T-cell (primary cell): ENCODE results near the gene C17orf100. TPM values are rescaled to one million over a fixed set of nuclear protein-coding genes. Genes with fewer than 3 reads are reported as not detected.
A peak's percentile ranks its signal among the peaks of the same experiment; 100 is the strongest.

Source experiments
- ATAC-seq, 4 experiments: fragments of 200-7000 bp in 3 of 4; fragments of 150-1000 bp in 1 of 4; cut with Tn5 transposase; replicated peaks in 1 of 4; 1 replicate in 3 of 4; 2 replicates in 1 of 4; pipeline ENCODE4 v1.10.0; 2021; ENCODE audit warnings: moderate library complexity in 3 of 4, mild to moderate bottlenecking in 2 of 4, moderate number of reproducible peaks in 1 of 4
- CTCF ChIA-PET, 2 donors: fragments of 300-600 bp; sonication (Branson Sonifier 250); formaldehyde crosslinking; loops; one replicate each; lab custom pipeline; 2022; ENCODE audit warnings: antibody characterized with exemption in 2 of 2; lab: Charles Lee
- POLR2A ChIA-PET, 2 donors: fragments of 300-600 bp; sonication (Branson Sonifier 250); formaldehyde crosslinking; loops; one replicate each; lab custom pipeline; 2022; ENCODE audit warnings: antibody characterized with exemption in 2 of 2; lab: Charles Lee
- DNase-seq, 35 experiments: peaks; one replicate each; pipeline versions ENCODE4 v3.0.0 to v3.0.0-alpha.2; 2013 to 2023
- H3K27ac ChIP-seq: one replicate; pipeline ENCODE4 v1.5.1; 2013; ENCODE audit warnings: low read length
- H3K27me3 ChIP-seq, 2 experiments: replicated peaks in 1 of 2; 1 replicate in 1 of 2; 2 replicates in 1 of 2; pipeline versions ENCODE4 v1.6.1 to v1.7.0; 2013; ENCODE audit warnings: low read length in 1 of 2, mixed read lengths in 1 of 2; ENCODE audit not compliant: control insufficient read depth in 2 of 2, insufficient read depth in 2 of 2; ENCODE audit errors: extremely low read depth in 1 of 2
- H3K36me3 ChIP-seq, 2 donors: 1 replicate in 1 of 2; 2 replicates in 1 of 2; pipeline versions ENCODE4 v1.6.1 to v1.7.0; 2013; ENCODE audit warnings: low read length in 1 of 2; ENCODE audit not compliant: control insufficient read depth in 2 of 2, insufficient read depth in 1 of 2; ENCODE audit errors: extremely low read depth in 1 of 2
- H3K4me1 ChIP-seq, 2 experiments: 1 replicate in 1 of 2; 2 replicates in 1 of 2; pipeline versions ENCODE4 v1.6.1 to v1.7.0; 2013; ENCODE audit warnings: low read length in 2 of 2, mixed read lengths in 1 of 2; ENCODE audit not compliant: insufficient read depth in 2 of 2, control insufficient read depth in 1 of 2; ENCODE audit errors: extremely low read depth in 1 of 2
- H3K4me3 ChIP-seq, 2 donors: 1 replicate in 1 of 2; 2 replicates in 1 of 2; pipeline versions ENCODE4 v1.5.1 to v1.7.0; 2013; ENCODE audit warnings: mild to moderate bottlenecking in 2 of 2, low read length in 1 of 2, moderate library complexity in 1 of 2; ENCODE audit not compliant: control insufficient read depth in 1 of 2; ENCODE audit errors: extremely low read depth in 1 of 2
- H3K9me3 ChIP-seq: 2 replicates; pipeline ENCODE4 v1.7.0; 2013
- H3K27ac Mint-ChIP-seq, 2 donors: one replicate each; pipeline ENCODE4 v1.8.0; 2020 to 2021; ENCODE audit warnings: mild to moderate bottlenecking in 2 of 2, mixed read lengths in 2 of 2
- H3K27me3 Mint-ChIP-seq, 2 donors: one replicate each; pipeline ENCODE4 v1.8.0; 2021 to 2022; ENCODE audit warnings: mixed read lengths in 2 of 2
- H3K36me3 Mint-ChIP-seq: one replicate; pipeline ENCODE4 v1.8.0; 2021; ENCODE audit warnings: mixed read lengths
- H3K4me1 Mint-ChIP-seq, 3 donors: one replicate each; pipeline ENCODE4 v1.8.0; 2020 to 2022; ENCODE audit warnings: mixed read lengths in 3 of 3, mild to moderate bottlenecking in 1 of 3
- H3K4me3 Mint-ChIP-seq, 3 donors: one replicate each; pipeline ENCODE4 v1.8.0; 2020 to 2022; ENCODE audit warnings: mild to moderate bottlenecking in 3 of 3, mixed read lengths in 3 of 3, moderate library complexity in 3 of 3
- H3K9me3 Mint-ChIP-seq, 3 donors: one replicate each; pipeline ENCODE4 v1.8.0; 2020 to 2022; ENCODE audit warnings: mixed read lengths in 3 of 3
- WGBS: methylation state at CpG from one replicate; pipeline ENCODE4 v1.1.5; 2013; ENCODE audit warnings: missing lambda C conversion rate; ENCODE audit not compliant: insufficient coverage; 5-methylcytosine and 5-hydroxymethylcytosine counted together
- total RNA-seq, 35 experiments: library from RNA in 6 of 35; stranded (reverse) in 6 of 35; fragments of 120-200 nt in 1 of 35; gene quantifications; one replicate each; pipeline versions ENCODE4 v1.2.1 to v1.2.4 and lab custom pipeline; 2013 to 2026

C17orf100 gene
- total RNA-seq, 5 donors from 2014 or later (not counting 1 experiment from before 2014, with no cell fraction given): 1.1 to 3.5 (median 2.8) TPM

- WGBS: 10% methylated on average over 7 of the region's 9 CpGs
- Histone ChIP-seq H3K27ac (no peak overlapping the region), H3K9me3 (no peaks in the 10 kb centered on the region), H3K27me3 (peaks cover 0 to 3% of the 10 kb centered on the region in 2 experiments), H3K4me3 (no peak overlapping the region), H3K4me1 (peaks cover 0 to 4% of the 10 kb centered on the region in 2 experiments), H3K36me3 (no peaks in the 10 kb centered on the region)
- H3K36me3 Mint-ChIP-seq: peaks cover 13% of the 10 kb centered on the region
- no peak overlapping the region for H3K27ac Mint-ChIP-seq
- peaks cover 0 to 2% of the 10 kb centered on the region in 2 donors for H3K27me3 Mint-ChIP-seq
- peak; percentile 65 to 73 (median 70) for ATAC-seq
- no peak overlapping the region for H3K4me3 Mint-ChIP-seq
- no peaks in the 10 kb centered on the region for H3K9me3 Mint-ChIP-seq
- CTCF ChIA-PET: interaction anchor here (0.6 to 1.5 kb wide), 4 partner anchors 177 to 1631 kb away, joined by 3 to 4 read pairs (median 3); partner anchors contain the start of gene SLC52A1 (in 1 of the 2)
- POLR2A ChIA-PET: no interaction called here
- peaks cover 9 to 23% (median 11%) of the 10 kb centered on the region in 3 donors for H3K4me1 Mint-ChIP-seq
- peak in 8 of 35 experiments; percentile 13 to 66 (median 30) for DNase-seq
These were observed 14.5 kb downstream of the C17orf100 start for GRCh38 chr17:6666077-6666521.

- H3K27ac Mint-ChIP-seq: no peak overlapping the region
- H3K4me3 ChIP-seq: no peak overlapping the region
- peaks cover 0 to 3% of the 10 kb centered on the region in 2 experiments for H3K27me3 ChIP-seq
- H3K27ac ChIP-seq: no peak overlapping the region
- POLR2A ChIA-PET: interaction anchor here in 1 of 2 donors (0.6 kb wide), 1 partner anchor 12 kb away, joined by 3 read pairs; no protein-coding TSS in a partner anchor
- WGBS: 67% methylated on average over 1 of the region's 6 CpGs
- H3K36me3 Mint-ChIP-seq: peaks cover 13% of the 10 kb centered on the region
- H3K36me3 ChIP-seq: no peaks in the 10 kb centered on the region
- H3K27me3 Mint-ChIP-seq: peaks cover 0 to 2% of the 10 kb centered on the region in 2 donors
- peaks cover 4 to 19% (median 8%) of the 10 kb centered on the region in 3 donors for H3K4me1 Mint-ChIP-seq
- no peaks in the 10 kb centered on the region for H3K9me3 ChIP-seq
- H3K9me3 Mint-ChIP-seq: no peaks in the 10 kb centered on the region
- CTCF ChIA-PET: interaction anchor here (0.6 to 1.5 kb wide), 5 partner anchors 176 to 1631 kb away, joined by 3 to 4 read pairs (median 3); partner anchors contain the start of gene SLC52A1 (in 1 of the 2)
- DNase-seq (no peak), ATAC-seq (no peak)
- no peak overlapping the region for H3K4me3 Mint-ChIP-seq
- peaks cover 0 to 4% of the 10 kb centered on the region in 2 experiments for H3K4me1 ChIP-seq
These were observed 15.0 kb downstream of the C17orf100 start for GRCh38 chr17:6666557-6666956.

- POLR2A ChIA-PET: no interaction called here
- Mint-ChIP-seq H3K4me3 (no peak overlapping the region), H3K36me3 (peaks cover 10% of the 10 kb centered on the region), H3K4me1 (peaks cover 3 to 18% (median 6%) of the 10 kb centered on the region in 3 donors), H3K27ac (no peak overlapping the region), H3K27me3 (peaks cover 0 to 2% of the 10 kb centered on the region in 2 donors), H3K9me3 (no peaks in the 10 kb centered on the region)
- Histone ChIP-seq H3K4me3 (no peak overlapping the region), H3K27me3 (peaks cover 0 to 3% of the 10 kb centered on the region in 2 experiments), H3K4me1 (peaks cover 0 to 4% of the 10 kb centered on the region in 2 experiments), H3K9me3 (no peaks in the 10 kb centered on the region), H3K27ac (no peak overlapping the region), H3K36me3 (no peaks in the 10 kb centered on the region)
- no peak for ATAC-seq
- 42% methylated on average over 4 of the region's 6 CpGs for WGBS
- CTCF ChIA-PET: interaction anchor here in 1 of 2 donors (0.7 to 1.5 kb wide), 2 partner anchors 175 to 1486 kb away, joined by 3 to 4 read pairs; no protein-coding TSS in a partner anchor
- DNase-seq: no peak
These were observed 16.0 kb downstream of the C17orf100 start for GRCh38 chr17:6667516-6667915.

- Histone ChIP-seq H3K27me3 (peaks cover 0 to 3% of the 10 kb centered on the region in 2 experiments), H3K27ac (no peak overlapping the region), H3K4me3 (no peak overlapping the region), H3K9me3 (no peaks in the 10 kb centered on the region), H3K36me3 (no peaks in the 10 kb centered on the region), H3K4me1 (peaks cover 0 to 4% of the 10 kb centered on the region in 2 experiments)
- Mint-ChIP-seq H3K36me3 (peaks cover 9% of the 10 kb centered on the region), H3K27ac (no peak overlapping the region), H3K27me3 (peaks cover 0 to 2% of the 10 kb centered on the region in 2 donors), H3K9me3 (no peaks in the 10 kb centered on the region), H3K4me3 (no peak overlapping the region), H3K4me1 (peaks cover 3 to 18% (median 6%) of the 10 kb centered on the region in 3 donors)
- POLR2A ChIA-PET: no interaction called here
- CTCF ChIA-PET: no interaction called here
- WGBS: 100% methylated on average over 3 of the region's 17 CpGs
- ATAC-seq (no peak), DNase-seq (no peak)
These were observed 16.7 kb downstream of the C17orf100 start for GRCh38 chr17:6668219-6668618.

GRCh38 chr17:6668727-6669425 lies 17.3 kb downstream of the C17orf100 start:
- H3K36me3 ChIP-seq: no peaks in the 10 kb centered on the region
- peaks cover 0 to 4% of the 10 kb centered on the region in 2 experiments for H3K4me1 ChIP-seq
- Mint-ChIP-seq H3K9me3 (no peaks in the 10 kb centered on the region), H3K4me3 (no peak overlapping the region), H3K4me1 (peaks cover 3 to 18% (median 6%) of the 10 kb centered on the region in 3 donors), H3K27ac (no peak overlapping the region), H3K36me3 (peaks cover 9% of the 10 kb centered on the region), H3K27me3 (peaks cover 0 to 2% of the 10 kb centered on the region in 2 donors)
- CTCF ChIA-PET: no interaction called here
- H3K9me3 ChIP-seq: no peaks in the 10 kb centered on the region
- POLR2A ChIA-PET: no interaction called here
- WGBS: 96% methylated on average over 9 of the region's 14 CpGs
- no peak overlapping the region for H3K4me3 ChIP-seq
- ATAC-seq (no peak), DNase-seq (no peak)
- H3K27me3 ChIP-seq: peaks cover 0 to 3% of the 10 kb centered on the region in 2 experiments
- H3K27ac ChIP-seq: no peak overlapping the region

GRCh38 chr17:6669479-6670212 lies 18.1 kb downstream of the C17orf100 start:
- H3K4me1 Mint-ChIP-seq: peaks cover 3 to 18% (median 6%) of the 10 kb centered on the region in 3 donors
- H3K27ac Mint-ChIP-seq: no peak overlapping the region
- peaks cover 9% of the 10 kb centered on the region for H3K36me3 Mint-ChIP-seq
- WGBS: 93% methylated on average over 3 of the region's 10 CpGs
- peaks cover 0 to 2% of the 10 kb centered on the region in 2 donors for H3K27me3 Mint-ChIP-seq
- Histone ChIP-seq H3K4me1 (peaks cover 0 to 4% of the 10 kb centered on the region in 2 experiments), H3K4me3 (no peak overlapping the region), H3K9me3 (no peaks in the 10 kb centered on the region), H3K27me3 (peaks cover 0 to 3% of the 10 kb centered on the region in 2 experiments), H3K36me3 (no peaks in the 10 kb centered on the region), H3K27ac (no peak overlapping the region)
- no peaks in the 10 kb centered on the region for H3K9me3 Mint-ChIP-seq
- POLR2A ChIA-PET: no interaction called here
- DNase-seq (no peak), ATAC-seq (no peak)
- no peak overlapping the region for H3K4me3 Mint-ChIP-seq
- CTCF ChIA-PET: no interaction called here
